HCT116 (cell line): ENCODE data around the gene JPT1. TPM values are rescaled to one million over a fixed set of nuclear protein-coding genes. Genes with fewer than 3 reads are reported as not detected.

ENCODE experiments used
- ATAC-seq: fragments of 200-7000 bp; cut with Tn5 transposase; 2 replicates; pipeline ENCODE4 v1.9.1; 2020; ENCODE audit warnings: mild to moderate bottlenecking, moderate library complexity
- BruUV-seq: library from RNA; stranded (reverse); fragments of 400-500 nt; replicated peaks from 2 replicates; lab custom pipeline; 2021; lab: Mats Ljungman, UMichigan
- CTCF ChIA-PET: fragments of 300-600 bp; sonication (Branson Sonifier 250); formaldehyde crosslinking; loops from one replicate; lab custom pipeline; 2021; ENCODE audit warnings: antibody characterized with exemption; lab: Charles Lee
- POLR2A ChIA-PET: fragments of 300-600, 350-600 bp; sonication (Branson Sonifier 250); formaldehyde crosslinking; loops from one replicate; lab custom pipeline; 2021; ENCODE audit warnings: antibody characterized with exemption; lab: Charles Lee
- RAD21 ChIA-PET, 2 experiments: fragments of 300-600 bp; sonication (Branson Sonifier 250); formaldehyde crosslinking; loops; one replicate each; lab custom pipeline; 2023; ENCODE audit warnings: low total read pairs in 2 of 2; ENCODE audit not compliant: uncharacterized antibody in 2 of 2, unreplicated experiment in 2 of 2, low non-redundant PET in 1 of 2; lab: Charles Lee
- DNase-seq: peaks from one replicate; pipeline ENCODE4 v3.0.0-alpha.2; 2010; ENCODE audit warnings: low read depth, low spot score
- H2AFZ ChIP-seq: fragments of 200-600 bp; shearing (Covaris generic), sonication (generic); 2 replicates; pipeline ENCODE4 v1.6.1; 2017; ENCODE audit warnings: low read depth, mixed run types, mixed read lengths, antibody characterized with exemption, low read length; ENCODE audit not compliant: poor library complexity, severe bottlenecking
- H3K27ac ChIP-seq: 2 replicates; pipeline ENCODE4 v1.5.1; 2012; ENCODE audit warnings: low read depth, low read length
- H3K27me3 ChIP-seq: fragments of 200-600 bp; sonication (generic); 2 replicates; pipeline ENCODE4 v1.6.1; 2016; ENCODE audit warnings: mixed run types, low read length, mixed read lengths; ENCODE audit not compliant: insufficient read depth
- H3K36me3 ChIP-seq, 2 experiments: fragments of 200-500 bp in 1 of 2; fragments of 200-600 bp in 1 of 2; sonication (Bioruptor generic) in 1 of 2; sonication (generic) in 1 of 2; 2 replicates each; pipeline versions ENCODE4 v1.5.1 to v1.6.1; 2014 to 2016; ENCODE audit warnings: low read length in 2 of 2, inconsistent platforms in 1 of 2, mixed read lengths in 1 of 2, mixed run types in 1 of 2; ENCODE audit not compliant: insufficient read depth in 2 of 2, control insufficient read depth in 1 of 2
- H3K4me1 ChIP-seq, 2 experiments: fragments of 200-600 bp in 1 of 2; sonication (generic) in 1 of 2; 2 replicates each; pipeline versions ENCODE4 v1.5.1 to v1.6.1; 2012 to 2017; ENCODE audit warnings: low read length in 2 of 2, inconsistent platforms in 1 of 2, mild to moderate bottlenecking in 1 of 2, mixed read lengths in 1 of 2, mixed run types in 1 of 2, moderate library complexity in 1 of 2; ENCODE audit not compliant: insufficient read depth in 2 of 2, control insufficient read depth in 1 of 2
- H3K4me2 ChIP-seq: fragments of 200-600 bp; sonication (generic); 2 replicates; pipeline ENCODE4 v1.6.1; 2017; ENCODE audit warnings: mixed run types, low read length, mixed read lengths
- H3K4me3 ChIP-seq, 2 experiments: fragments of 200-600 bp in 1 of 2; sonication (generic) in 1 of 2; replicated peaks in 1 of 2; 2 replicates each; pipeline ENCODE4 v1.5.1; 2011 to 2016; ENCODE audit warnings: low read length in 2 of 2, control low read depth in 1 of 2, low read depth in 1 of 2, mild to moderate bottlenecking in 1 of 2, mixed read lengths in 1 of 2, mixed run types in 1 of 2
- H3K79me2 ChIP-seq: fragments of 200-600 bp; sonication (generic); 2 replicates; pipeline ENCODE4 v1.6.1; 2017; ENCODE audit warnings: mild to moderate bottlenecking, mixed run types, low read length, moderate library complexity, mixed read lengths; ENCODE audit not compliant: insufficient read depth
- H3K9ac ChIP-seq: fragments of 200-600 bp; sonication (generic); 2 replicates; pipeline ENCODE4 v1.6.1; 2016; ENCODE audit warnings: low read length, mixed read lengths
- H3K9me2 ChIP-seq: fragments of 200-600 bp; sonication (generic), shearing (Covaris generic); 2 replicates; pipeline ENCODE4 v1.6.1; 2017; ENCODE audit warnings: mixed run types, mild to moderate bottlenecking, moderate library complexity; ENCODE audit not compliant: insufficient read depth
- H3K9me3 ChIP-seq, 2 experiments: fragments of 200-500 bp in 1 of 2; fragments of 200-600 bp in 1 of 2; sonication (Bioruptor generic) in 1 of 2; sonication (generic) in 1 of 2; 2 replicates each; pipeline ENCODE4 v1.6.1; 2014 to 2017; ENCODE audit warnings: low read length in 2 of 2, mixed read lengths in 2 of 2, inconsistent platforms in 1 of 2, low read depth in 1 of 2, mild to moderate bottlenecking in 1 of 2, mixed run types in 1 of 2, moderate library complexity in 1 of 2; ENCODE audit not compliant: control insufficient read depth in 1 of 2, insufficient read depth in 1 of 2
- H4K20me1 ChIP-seq: fragments of 200-600 bp; sonication (generic), shearing (Covaris generic); 2 replicates; pipeline ENCODE4 v1.6.1; 2017; ENCODE audit warnings: mixed run types, mild to moderate bottlenecking, moderate library complexity; ENCODE audit not compliant: insufficient read depth
- ATF3 ChIP-seq: IDR thresholded peaks from 2 replicates; pipeline ENCODE4 v1.6.1; 2012
- CEBPB ChIP-seq: IDR thresholded peaks from 2 replicates; pipeline ENCODE4 v1.6.1; 2012; ENCODE audit warnings: low read depth
- CTCF ChIP-seq, 3 experiments: fragments of 200-600 bp in 1 of 3; sonication (generic) in 1 of 3; IDR thresholded peaks in 2 of 3; conservative IDR thresholded peaks in 1 of 3; 2 replicates each; pipeline ENCODE4 v1.5.1; 2012 to 2017; ENCODE audit warnings: low read depth in 2 of 3, low read length in 2 of 3, antibody characterized with exemption in 1 of 3, borderline replicate concordance in 1 of 3, control low read depth in 1 of 3, mild to moderate bottlenecking in 1 of 3, mixed read lengths in 1 of 3, mixed run types in 1 of 3, moderate library complexity in 1 of 3; ENCODE audit not compliant: insufficient read depth in 1 of 3
- ELF1 ChIP-seq: IDR thresholded peaks from 2 replicates; pipeline ENCODE4 v1.6.1; 2012; ENCODE audit warnings: low read depth, borderline replicate concordance
- EZH2 ChIP-seq: fragments of 200-600 bp; sonication (generic); IDR thresholded peaks from 2 replicates; pipeline ENCODE4 v1.6.1; 2017; ENCODE audit warnings: antibody characterized with exemption, mixed run types
- FOSL1 ChIP-seq: IDR thresholded peaks from 2 replicates; pipeline ENCODE4 v1.6.1; 2012; ENCODE audit warnings: low read depth
- POLR2A ChIP-seq: IDR thresholded peaks from 2 replicates; pipeline ENCODE4 v1.7.0; 2011; ENCODE audit warnings: borderline replicate concordance; ENCODE audit not compliant: insufficient read depth, insufficient read length; ENCODE audit errors: extremely low read depth
- POLR2AphosphoS5 ChIP-seq: IDR thresholded peaks from 2 replicates; pipeline ENCODE4 v1.6.1; 2011; ENCODE audit warnings: mild to moderate bottlenecking, low read depth, low read length, moderate library complexity
- SIN3A ChIP-seq: IDR thresholded peaks from 2 replicates; pipeline ENCODE4 v1.6.1; 2012; ENCODE audit warnings: low read depth
- SP1 ChIP-seq: IDR thresholded peaks from 2 replicates; pipeline ENCODE4 v1.6.1; 2012; ENCODE audit warnings: low read depth
- SRF ChIP-seq: IDR thresholded peaks from 2 replicates; pipeline ENCODE4 v1.6.1; 2012; ENCODE audit warnings: low read depth
- ZFX ChIP-seq: fragments of 450-650 bp; IDR thresholded peaks from 2 replicates; pipeline ENCODE4 v1.6.1; 2017
- ZNF274 ChIP-seq: fragments of 200-500 bp; sonication (Bioruptor generic); IDR thresholded peaks from 2 replicates; pipeline ENCODE4 v1.6.1; 2014; ENCODE audit warnings: mild to moderate bottlenecking, low read depth, low read length, inconsistent platforms
- intact Hi-C: fragments of 100-400 bp; cut with micrococcal nuclease; formaldehyde crosslinking; loops from 2 replicates; pipeline ENCODE4 v1.10.0; 2022
- total RNA-seq: library from RNA; stranded (reverse); gene quantifications from one replicate; pipeline ENCODE4 v1.2.1, GENCODE V29; 2021; ENCODE audit not compliant: unreplicated experiment
- TF ChIP-seq, protein P1 (sequence below): IDR thresholded peaks from 2 replicates; pipeline ENCODE4 v1.6.1; 2012; ENCODE audit warnings: low read depth

Gene JPT1
- total RNA-seq, 1 experiment from 2014 or later = 575 TPM

DNA sequence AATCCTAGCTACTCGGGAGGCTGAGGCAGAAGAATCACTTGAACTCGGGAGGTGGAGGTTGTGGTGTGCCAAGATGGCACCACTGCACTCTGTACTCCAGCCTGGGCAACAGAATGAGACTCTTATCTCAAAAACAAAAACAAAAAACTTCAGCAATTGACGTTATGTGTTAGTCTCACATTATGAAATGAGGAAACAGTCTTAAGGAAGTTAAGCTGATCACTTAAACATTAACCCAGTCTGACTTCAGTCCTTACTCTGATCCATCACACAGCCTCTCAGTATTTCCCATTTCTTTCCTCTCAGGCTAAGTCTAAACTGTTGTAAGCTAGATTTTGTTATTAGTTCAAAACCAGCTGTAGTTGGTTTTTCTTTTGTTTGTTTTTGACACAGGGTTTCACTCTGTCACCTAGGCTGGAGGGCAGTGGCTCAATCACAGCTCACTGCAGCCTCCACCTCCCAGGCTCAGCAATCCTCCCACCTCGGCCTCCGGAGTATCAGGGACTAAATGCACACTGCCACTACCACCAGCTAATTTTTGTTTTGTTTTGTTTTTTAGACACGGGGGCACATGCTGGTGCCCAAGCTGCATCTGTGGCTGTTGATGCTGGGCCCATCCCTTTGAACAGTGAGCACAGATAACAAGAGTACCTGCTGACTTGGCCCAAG, 6.3 kb downstream of the JPT1 start:
- ChIA-PET POLR2A (interaction anchor here (0.9 kb wide), 1 partner anchor 17 kb away, joined by 3 read pairs; the partner anchor contains the start of gene NT5C), RAD21 (no interaction called here)
- H3K4me1 ChIP-seq = peaks cover 13 to 19% of the 10 kb centered on the region in 2 experiments; a peak in 3 of 4 replicates
- H3K36me3 ChIP-seq = peaks cover 61 to 65% of the 10 kb centered on the region in 2 experiments
- no peak overlapping the region for H3K4me3 ChIP-seq
- no peak overlapping the region for H2AFZ ChIP-seq
- no peak overlapping the region for H3K4me2 ChIP-seq
- ATAC-seq (no peak), DNase-seq (no peak)
- H3K9me2 ChIP-seq = no peaks in the 10 kb centered on the region
- BruUV-seq = no TSS peak
- intact Hi-C loops = no loop called here
- H3K27me3 ChIP-seq = no peaks in the 10 kb centered on the region
- H3K9me3 ChIP-seq = no peaks in the 10 kb centered on the region
- 0 out of 2 replicates have a peak overlapping the region, but pooled peaks have one; percentile 6 for H3K27ac ChIP-seq
- H3K79me2 ChIP-seq = peaks cover 99% of the 10 kb centered on the region
- TF ChIP-seq FOSL1 (no peak), ATF3 (no peak), CEBPB (no peak), POLR2A (no peak), SIN3A (no peak), EZH2 (no peak), ZNF274 (no peak), SRF (no peak)
- TF ChIP-seq, all 23 proteins: peak for 0
- peaks cover 43% of the 10 kb centered on the region for H4K20me1 ChIP-seq
- CTCF ChIA-PET = interaction anchor here (1.2 kb wide), 1 partner anchor 25 kb away, joined by 3 read pairs; no protein-coding TSS in a partner anchor
- H3K9ac ChIP-seq = no peak overlapping the region

DNA sequence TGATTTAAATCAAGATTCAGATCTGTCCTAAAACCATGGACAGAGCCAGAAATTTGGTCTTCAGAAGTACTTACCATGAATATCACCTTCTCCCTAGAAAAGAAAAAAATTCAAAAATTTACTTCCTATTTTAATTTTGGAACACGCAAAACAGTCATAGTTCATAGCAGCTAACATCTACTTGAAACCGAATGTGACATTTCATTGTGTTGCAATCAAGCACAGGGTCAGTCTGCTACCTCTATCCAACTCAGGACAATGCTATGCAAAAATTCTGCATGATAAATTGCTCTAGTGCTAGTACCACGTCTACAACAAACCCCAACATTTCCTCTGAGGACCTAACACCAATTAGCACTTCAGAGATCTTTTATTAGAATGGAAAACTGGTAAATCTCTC, 7.7 kb downstream of the JPT1 start:
- Histone ChIP-seq H3K36me3 (peaks cover 67 to 70% of the 10 kb centered on the region in 2 experiments), H2AFZ (no peak overlapping the region), H3K4me2 (no peak overlapping the region), H3K9me3 (no peaks in the 10 kb centered on the region), H3K9me2 (no peaks in the 10 kb centered on the region), H3K27me3 (no peaks in the 10 kb centered on the region), H3K9ac (no peak overlapping the region), H3K4me1 (peaks cover 0 to 7% of the 10 kb centered on the region in 2 experiments; a peak in 1 of 4 replicates), H3K4me3 (no peak overlapping the region), H3K79me2 (peaks cover 97% of the 10 kb centered on the region), H4K20me1 (peaks cover 31% of the 10 kb centered on the region), H3K27ac (no peak overlapping the region)
- ChIA-PET CTCF (no interaction called here), RAD21 (no interaction called here), POLR2A (interaction anchor here (1.6 to 3.4 kb wide), 2 partner anchors 9 to 14 kb away, joined by 6 to 23 read pairs; partner anchors contain the start of gene JPT1)
- BruUV-seq = no TSS peak
- DNase-seq = no peak
- intact Hi-C loops = no loop called here
- ATAC-seq = no peak
- TF ChIP-seq POLR2AphosphoS5 (no peak), ELF1 (no peak), EZH2 (no peak), SIN3A (no peak), ZNF274 (no peak), ZFX (no peak), SP1 (no peak), ATF3 (no peak), CTCF (IDR thresholded peaks at IDR 0.05 in 2 of 3, conservative IDR thresholded peaks at IDR 0.05 in 1 of 3; ENCODE audit: borderline replicate concordance in 1 of 3, insufficient read depth in 1 of 3, low read depth in 2 of 3, low read length in 2 of 3) (no peak)
- TF ChIP-seq, protein P1, sequence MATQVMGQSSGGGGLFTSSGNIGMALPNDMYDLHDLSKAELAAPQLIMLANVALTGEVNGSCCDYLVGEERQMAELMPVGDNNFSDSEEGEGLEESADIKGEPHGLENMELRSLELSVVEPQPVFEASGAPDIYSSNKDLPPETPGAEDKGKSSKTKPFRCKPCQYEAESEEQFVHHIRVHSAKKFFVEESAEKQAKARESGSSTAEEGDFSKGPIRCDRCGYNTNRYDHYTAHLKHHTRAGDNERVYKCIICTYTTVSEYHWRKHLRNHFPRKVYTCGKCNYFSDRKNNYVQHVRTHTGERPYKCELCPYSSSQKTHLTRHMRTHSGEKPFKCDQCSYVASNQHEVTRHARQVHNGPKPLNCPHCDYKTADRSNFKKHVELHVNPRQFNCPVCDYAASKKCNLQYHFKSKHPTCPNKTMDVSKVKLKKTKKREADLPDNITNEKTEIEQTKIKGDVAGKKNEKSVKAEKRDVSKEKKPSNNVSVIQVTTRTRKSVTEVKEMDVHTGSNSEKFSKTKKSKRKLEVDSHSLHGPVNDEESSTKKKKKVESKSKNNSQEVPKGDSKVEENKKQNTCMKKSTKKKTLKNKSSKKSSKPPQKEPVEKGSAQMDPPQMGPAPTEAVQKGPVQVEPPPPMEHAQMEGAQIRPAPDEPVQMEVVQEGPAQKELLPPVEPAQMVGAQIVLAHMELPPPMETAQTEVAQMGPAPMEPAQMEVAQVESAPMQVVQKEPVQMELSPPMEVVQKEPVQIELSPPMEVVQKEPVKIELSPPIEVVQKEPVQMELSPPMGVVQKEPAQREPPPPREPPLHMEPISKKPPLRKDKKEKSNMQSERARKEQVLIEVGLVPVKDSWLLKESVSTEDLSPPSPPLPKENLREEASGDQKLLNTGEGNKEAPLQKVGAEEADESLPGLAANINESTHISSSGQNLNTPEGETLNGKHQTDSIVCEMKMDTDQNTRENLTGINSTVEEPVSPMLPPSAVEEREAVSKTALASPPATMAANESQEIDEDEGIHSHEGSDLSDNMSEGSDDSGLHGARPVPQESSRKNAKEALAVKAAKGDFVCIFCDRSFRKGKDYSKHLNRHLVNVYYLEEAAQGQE = no peak
